Prostate gland (tissue), 2 donors: ENCODE data around the gene POLQ. TPM values are rescaled to one million over a fixed set of nuclear protein-coding genes. Genes with fewer than 3 reads are reported as not detected.
"Not testable (repeated sequence)": the region's sequence is repeated elsewhere in the genome, so short reads cannot be mapped to it uniquely, and the experiment has no call there.

Experiments
- DNase-seq: peaks from one replicate; pipeline ENCODE4 v3.0.0-alpha.2; 2019; ENCODE audit warnings: low spot score
- H3K27ac ChIP-seq, 2 donors: fragments of 200-600 bp; sonication (generic); 2 replicates each; pipeline ENCODE4 v1.5.1; 2017 to 2019
- H3K27me3 ChIP-seq: fragments of 200-600 bp; sonication (generic); replicated peaks from 2 replicates; pipeline ENCODE4 v1.5.1; 2019; ENCODE audit not compliant: insufficient read depth
- H3K36me3 ChIP-seq, 2 donors: fragments of 200-600 bp; sonication (generic); 1 replicate in 1 of 2; 2 replicates in 1 of 2; pipeline versions ENCODE4 v1.5.1 to v1.8.1; 2017 to 2019
- H3K4me1 ChIP-seq: fragments of 200-600 bp; sonication (generic); replicated peaks from 2 replicates; pipeline ENCODE4 v1.5.1; 2019
- H3K4me3 ChIP-seq, 2 donors: fragments of 200-600 bp; sonication (generic); 2 replicates each; pipeline ENCODE4 v1.5.1; 2017 to 2019
- H3K9me3 ChIP-seq: fragments of 200-600 bp; sonication (generic); 2 replicates; pipeline ENCODE4 v1.5.1; 2017
- CTCF ChIP-seq, 4 experiments: fragments of 200-600 bp in 2 of 4; fragments of 450-650 bp in 2 of 4; sonication (generic) in 2 of 4; IDR thresholded peaks; 1 replicate in 3 of 4; 2 replicates in 1 of 4; pipeline ENCODE4 v1.5.1; 2016 to 2019; ENCODE audit warnings: antibody characterized with exemption in 4 of 4, mild to moderate bottlenecking in 2 of 4, moderate library complexity in 2 of 4
- POLR2A ChIP-seq: fragments of 450-650 bp; IDR thresholded peaks from one replicate; pipeline ENCODE4 v1.6.1; 2016; ENCODE audit warnings: antibody characterized with exemption, mild to moderate bottlenecking
- POLR2AphosphoS5 ChIP-seq: sonication (generic); formaldehyde crosslinking; IDR thresholded peaks from one replicate; pipeline ENCODE4 v1.6.1; 2017; ENCODE audit warnings: antibody characterized with exemption
- WGBS: methylation state at CpG from one replicate; pipeline ENCODE4 v1.1.5; 2018; 5-methylcytosine and 5-hydroxymethylcytosine counted together
- intact Hi-C: fragments of 100-400 bp; cut with DNase I; formaldehyde crosslinking; loops from one replicate; pipeline ENCODE4 v1.14.2; 2022
- total RNA-seq, 2 donors: library from RNA; depleted of rRNA; stranded (reverse); fragments of >200 nt; gene quantifications; one replicate each; pipeline ENCODE4 v1.1.0, GENCODE V29; 2016

POLQ gene
- total RNA-seq, result 1 to 10 TPM; 1.0 to 3.0 TPM

DNA sequence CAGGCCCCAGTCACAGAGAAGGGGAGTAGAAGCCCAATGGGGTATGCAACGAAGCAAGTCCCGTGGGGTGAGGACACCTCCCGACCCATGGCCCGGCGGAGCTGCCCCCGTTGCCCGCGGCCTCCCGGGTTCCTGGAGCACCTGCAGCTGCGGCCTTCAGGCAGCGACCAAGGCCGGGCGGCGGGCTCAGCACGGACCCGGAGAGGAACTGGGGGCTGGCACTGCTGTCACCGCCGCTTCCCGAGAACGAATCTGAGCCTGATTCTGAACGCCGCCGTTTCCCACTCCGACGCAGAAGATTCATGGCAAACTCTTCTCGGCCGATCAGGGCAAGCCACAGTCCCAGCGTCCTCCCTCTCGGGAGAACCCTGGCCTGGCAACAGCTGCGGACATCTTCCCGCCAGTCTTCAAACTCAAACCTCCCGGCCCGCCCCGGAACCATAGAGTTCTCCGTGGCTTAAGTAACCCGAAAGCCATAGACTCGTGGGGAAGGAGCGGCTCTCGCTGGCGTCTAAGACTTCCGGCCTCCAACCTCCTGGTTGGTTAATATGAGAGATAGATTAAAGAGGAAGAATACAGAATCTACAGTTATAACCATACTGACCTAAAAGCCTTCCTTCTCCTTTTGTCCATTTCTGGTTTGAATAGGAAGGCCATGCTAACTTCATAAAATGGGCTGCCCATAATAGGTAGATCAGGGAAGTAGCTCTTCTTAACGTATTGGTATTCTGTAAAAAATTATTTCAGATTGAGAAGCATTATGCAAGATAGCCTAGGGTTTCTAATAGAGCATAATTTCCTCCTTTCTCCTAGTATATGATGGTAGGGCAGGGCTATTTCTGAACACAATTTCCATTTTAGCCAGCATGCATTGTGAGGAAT, at the start of gene POLQ:
TSS of gene POLQ (minus strand) at position 415 of the 882 bp plus-strand sequence. CDS start at position 304, 111 bp downstream.
- no peaks in the 10 kb centered on the region for H3K27me3 ChIP-seq
- peak within 1 kb of the TSS; percentile 18 to 58 for H3K27ac ChIP-seq
- H3K9me3 ChIP-seq, result no peaks in the 10 kb centered on the region
- peak within 1 kb of the TSS; percentile 40 to 46 for H3K4me3 ChIP-seq
- peak in 1 of 4 experiments; percentile 9 for TF ChIP-seq CTCF (IDR thresholded peaks at IDR 0.05)
- peak; percentile 95 for TF ChIP-seq POLR2AphosphoS5
- no peak for TF ChIP-seq POLR2A
- intact Hi-C loops, result loop anchor here (5.0 to 10.0 kb wide), 6 partner anchors 46 to 1481 kb away; partner anchors contain the start of genes FBXO40, GOLGB1 and SEMA5B
- WGBS, result under 1% methylated on average over 37 of the region's 42 CpGs
- H3K36me3 ChIP-seq, result no peaks in the 10 kb centered on the region
- no peaks in the 10 kb centered on the region for H3K4me1 ChIP-seq
- peak; percentile 90 for DNase-seq

DNA sequence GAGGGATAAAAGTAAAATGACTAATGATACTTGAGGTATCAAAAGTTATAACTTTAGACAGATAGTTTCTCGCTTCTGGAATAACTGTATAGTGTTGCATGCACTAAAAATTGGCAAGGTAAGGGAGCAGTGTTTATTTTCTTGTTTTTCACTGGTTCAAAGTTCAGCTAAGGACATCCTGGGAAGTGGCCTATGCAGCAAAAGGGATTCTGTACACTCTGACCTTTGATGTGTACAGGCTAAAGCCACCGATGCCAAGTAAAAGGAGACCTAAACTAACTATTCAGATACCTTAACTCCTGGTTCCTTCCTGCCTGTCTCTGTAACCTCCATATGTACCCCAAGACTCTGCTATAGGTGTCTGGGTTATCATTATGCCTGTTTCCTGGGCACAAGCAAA, 49.1 kb upstream of the POLQ start:
- H3K9me3 ChIP-seq, result no peaks in the 10 kb centered on the region
- intact Hi-C loops, result loop anchor here (5.0 kb wide), 1 partner anchor 48 kb away; the partner anchor contains the start of gene POLQ
- no peak overlapping the region for H3K27ac ChIP-seq
- no peaks in the 10 kb centered on the region for H3K27me3 ChIP-seq
- H3K4me1 ChIP-seq, result no peaks in the 10 kb centered on the region
- H3K36me3 ChIP-seq, result no peaks in the 10 kb centered on the region
- no peak for TF ChIP-seq POLR2AphosphoS5
- no peak for TF ChIP-seq POLR2A
- TF ChIP-seq CTCF (IDR thresholded peaks at IDR 0.05), result no peak
- H3K4me3 ChIP-seq, result no peak overlapping the region
- 89% methylated on average over 2 of the region's 2 CpGs for WGBS
- no peak for DNase-seq

DNA sequence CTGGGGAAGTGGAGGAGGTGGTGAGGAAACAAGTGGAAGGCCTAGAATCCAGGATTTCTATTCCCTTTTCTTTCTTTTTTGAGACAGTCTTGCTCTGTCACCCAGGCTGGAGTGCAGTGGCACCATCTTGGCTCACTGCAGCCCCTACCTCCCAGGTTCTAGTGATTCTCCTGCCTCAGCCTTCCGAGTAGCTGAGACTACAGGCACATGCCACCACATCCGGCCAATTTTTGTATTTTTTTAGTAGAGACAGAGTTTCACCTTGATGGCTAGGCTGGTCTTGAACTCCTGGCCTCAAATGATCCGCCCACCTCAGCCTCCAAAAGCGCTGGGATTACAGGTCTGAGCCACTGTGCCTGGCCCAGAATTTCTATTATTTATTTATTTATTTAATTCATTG, 48.0 kb upstream of the POLQ start:
- intact Hi-C loops, result loop anchor here (5.0 kb wide), 1 partner anchor 47 kb away; the partner anchor contains the start of gene POLQ
- not testable (repeated sequence) for H3K36me3 ChIP-seq, DNase-seq, H3K4me3 ChIP-seq, H3K27me3 ChIP-seq, H3K27ac ChIP-seq, H3K9me3 ChIP-seq, H3K4me1 ChIP-seq
- WGBS, result 95% methylated on average over 4 of the region's 4 CpGs

DNA sequence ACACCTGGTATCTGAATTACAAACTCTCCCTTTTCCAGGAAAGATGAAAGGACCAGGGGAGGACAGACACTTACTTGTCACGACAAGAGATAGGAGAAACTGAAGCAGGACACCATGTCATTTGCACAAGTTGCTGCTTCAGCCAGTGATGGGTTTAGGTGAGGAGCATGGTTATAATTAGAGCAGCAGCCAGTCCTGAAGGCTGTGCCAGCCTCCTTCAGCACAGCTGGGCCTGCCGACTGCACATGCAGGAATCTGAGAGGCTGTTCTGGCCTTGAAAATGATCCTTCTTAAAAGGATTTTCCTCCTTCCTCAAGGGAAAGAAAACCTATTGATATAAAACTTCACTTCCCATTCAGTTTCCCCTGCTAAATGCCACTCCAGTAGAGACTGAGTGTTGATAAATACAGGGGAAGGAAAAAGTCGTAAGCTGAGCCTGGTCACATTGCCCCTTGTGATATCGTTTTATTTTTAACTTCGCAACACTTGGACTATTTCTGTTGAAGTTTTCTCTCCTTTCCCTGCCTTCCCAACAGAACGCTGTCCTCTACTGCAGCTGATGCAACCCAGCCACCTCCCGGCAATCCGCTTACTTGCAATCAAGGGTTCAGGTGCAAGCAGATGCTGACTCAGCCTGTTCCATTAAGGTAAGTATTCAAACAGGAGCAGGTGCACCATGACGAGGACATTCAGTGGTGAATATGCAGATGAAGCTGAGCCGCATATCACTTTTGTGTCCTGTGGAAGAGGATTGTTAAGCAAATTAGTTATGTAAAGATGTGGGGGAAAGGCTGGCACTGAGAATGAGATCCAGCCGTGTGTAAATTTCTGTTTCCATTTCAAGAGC, 47.3 kb upstream of the POLQ start, which contains the start of gene FBXO40:
TSS of gene FBXO40 (plus strand) at position 524 of the 847 bp plus-strand sequence. CDS start 27,197 bp downstream, outside the sequence.
- H3K9me3 ChIP-seq, result no peaks in the 10 kb centered on the region
- no peaks in the 10 kb centered on the region for H3K4me1 ChIP-seq
- WGBS, result 53% methylated on average over 11 of the region's 11 CpGs
- no peaks in the 10 kb centered on the region for H3K36me3 ChIP-seq
- DNase-seq, result no peak
- no peaks in the 10 kb centered on the region for H3K27me3 ChIP-seq
- intact Hi-C loops, result loop anchor here (5.0 kb wide), 1 partner anchor 46 kb away; the partner anchor contains the start of gene POLQ
- TF ChIP-seq POLR2AphosphoS5 (no peak), CTCF (IDR thresholded peaks at IDR 0.05) (no peak), POLR2A (no peak)
- H3K4me3 ChIP-seq, result no peak within 1 kb of the TSS
- no peak within 1 kb of the TSS for H3K27ac ChIP-seq

GRCh38 chr3:121584418-121584817, 38.6 kb upstream of the POLQ start:
- Histone ChIP-seq H3K36me3 (no peaks in the 10 kb centered on the region), H3K9me3 (no peaks in the 10 kb centered on the region), H3K27ac (no peak overlapping the region), H3K4me3 (no peak overlapping the region), H3K27me3 (no peaks in the 10 kb centered on the region), H3K4me1 (no peaks in the 10 kb centered on the region)
- no peak for DNase-seq
- intact Hi-C loops, result no loop called here
- 70% methylated on average over 1 of the region's 1 CpG for WGBS
- TF ChIP-seq POLR2A (no peak), CTCF (IDR thresholded peaks at IDR 0.05) (no peak), POLR2AphosphoS5 (no peak)
